Stomach smooth muscle (tissue), 2 donors: ENCODE results near the gene SIX2.

Experiments used
- H3K27ac ChIP-seq: one replicate; pipeline ENCODE4 v1.7.0; 2013; ENCODE audit warnings: mild to moderate bottlenecking, low read length, inconsistent platforms
- H3K27me3 ChIP-seq, 2 donors: one replicate each; pipeline ENCODE4 v1.7.0; 2013; ENCODE audit warnings: low read length in 2 of 2; ENCODE audit not compliant: insufficient read depth in 2 of 2, control insufficient read depth in 1 of 2
- H3K36me3 ChIP-seq, 2 donors: one replicate each; pipeline ENCODE4 v1.7.0; 2013; ENCODE audit warnings: low read length in 2 of 2; ENCODE audit not compliant: control insufficient read depth in 2 of 2, insufficient read depth in 2 of 2
- H3K4me1 ChIP-seq: one replicate; pipeline ENCODE4 v1.7.0; 2013; ENCODE audit warnings: low read length; ENCODE audit not compliant: control insufficient read depth, insufficient read depth
- H3K4me3 ChIP-seq, 2 donors: one replicate each; pipeline ENCODE4 v1.7.0; 2013; ENCODE audit warnings: low read length in 2 of 2
- H3K9ac ChIP-seq, 2 donors: one replicate each; pipeline ENCODE4 v1.7.0; 2013; ENCODE audit warnings: low read length in 2 of 2, mild to moderate bottlenecking in 1 of 2
- H3K9me3 ChIP-seq, 2 donors: one replicate each; pipeline ENCODE4 v1.7.0; 2013; ENCODE audit warnings: low read length in 2 of 2; ENCODE audit not compliant: control insufficient read depth in 2 of 2
- donor health status: healthy.
- donor health status: Pancreatic carcinoma.

The SIX2 gene

GRCh38 chr2:45009303-45009927 lies at the start of gene SIX2:
Gene SIX2 (minus strand): TSS chr2:45009452. CDS start chr2:45009110, 342 bp downstream.
- peaks cover 3% of the 10 kb centered on the region in 2 donors for H3K27me3 ChIP-seq

DNA sequence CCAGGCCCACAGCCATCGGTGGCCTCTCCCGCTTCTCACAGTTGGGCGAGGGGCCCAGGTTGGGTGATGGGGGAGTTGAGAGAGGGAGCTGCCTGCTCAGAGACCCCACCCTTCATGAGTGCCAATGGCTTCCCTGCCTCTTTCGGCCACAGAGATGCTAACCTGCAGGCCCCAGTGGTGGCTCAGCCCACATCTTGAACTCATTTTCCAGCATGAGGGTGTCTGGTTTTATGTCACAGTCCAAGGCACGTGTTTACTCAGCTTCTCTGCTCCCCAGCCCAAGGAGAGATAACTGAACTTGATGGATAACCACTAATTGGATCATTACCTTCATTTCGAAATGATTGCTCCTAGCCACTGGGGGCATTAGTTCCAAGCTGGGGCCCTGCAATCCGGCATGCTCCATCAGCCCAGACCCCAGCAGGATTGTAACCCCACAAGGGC lies 45.9 kb upstream of the SIX2 start:
- Histone ChIP-seq H3K9me3 (no peaks in the 10 kb centered on the region), H3K4me1 (no peaks in the 10 kb centered on the region), H3K27me3 (no peaks in the 10 kb centered on the region), H3K4me3 (no peak overlapping the region), H3K36me3 (no peaks in the 10 kb centered on the region), H3K9ac (no peak overlapping the region), H3K27ac (no peak overlapping the region)

More at GRCh38 chr2:45009303-45009927, at the start of gene SIX2:
- peak within 1 kb of the TSS; percentile 88 to 92 for H3K9ac ChIP-seq
- peak within 1 kb of the TSS; percentile 95 for H3K27ac ChIP-seq
- peaks cover 3 to 8% of the 10 kb centered on the region in 2 donors for H3K36me3 ChIP-seq
- peak within 1 kb of the TSS; percentile 93 to 97 for H3K4me3 ChIP-seq
- peaks cover 64% of the 10 kb centered on the region for H3K4me1 ChIP-seq
- H3K9me3 ChIP-seq, result no peaks in the 10 kb centered on the region

- Histone ChIP-seq H3K27ac (no peak overlapping the region), H3K4me3 (no peak overlapping the region), H3K4me1 (no peaks in the 10 kb centered on the region), H3K9ac (no peak overlapping the region), H3K27me3 (no peaks in the 10 kb centered on the region), H3K9me3 (no peaks in the 10 kb centered on the region), H3K36me3 (no peaks in the 10 kb centered on the region)
These were observed 44.7 kb upstream of the SIX2 start for GRCh38 chr2:45053966-45054365.

- no peaks in the 10 kb centered on the region for H3K27me3 ChIP-seq
- no peak overlapping the region for H3K27ac ChIP-seq
- no peaks in the 10 kb centered on the region for H3K36me3 ChIP-seq
- no peak overlapping the region for H3K9ac ChIP-seq
- H3K9me3 ChIP-seq, result no peaks in the 10 kb centered on the region
- no peaks in the 10 kb centered on the region for H3K4me1 ChIP-seq
- no peak overlapping the region for H3K4me3 ChIP-seq
These were observed 43.2 kb upstream of the SIX2 start for GRCh38 chr2:45052388-45052928.

- H3K4me3 ChIP-seq, result no peak overlapping the region
- H3K9me3 ChIP-seq, result no peaks in the 10 kb centered on the region
- no peak overlapping the region for H3K27ac ChIP-seq
- no peak overlapping the region for H3K9ac ChIP-seq
- no peaks in the 10 kb centered on the region for H3K27me3 ChIP-seq
- no peaks in the 10 kb centered on the region for H3K4me1 ChIP-seq
- H3K36me3 ChIP-seq, result no peaks in the 10 kb centered on the region
These were observed 40.5 kb upstream of the SIX2 start for GRCh38 chr2:45049569-45050336.

DNA sequence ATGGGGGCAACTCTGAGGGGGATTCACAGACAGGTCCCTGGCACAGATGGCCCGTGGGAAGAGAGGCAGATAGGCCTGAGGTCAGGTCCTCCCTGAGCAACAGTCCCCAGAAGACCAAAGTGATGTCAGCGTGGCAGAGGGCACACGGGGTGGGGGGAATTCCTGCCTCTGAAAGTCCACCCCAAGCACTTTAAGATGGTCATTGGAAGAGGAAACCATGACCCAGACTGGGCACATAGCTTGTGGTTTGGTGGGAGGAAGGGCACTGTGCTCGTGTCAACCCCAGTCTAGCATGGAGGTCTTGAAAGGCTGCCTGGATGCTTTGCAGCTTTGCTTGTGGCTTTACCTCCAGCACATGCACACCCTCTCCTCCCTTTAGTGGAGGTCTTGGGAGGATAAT lies 38.0 kb upstream of the SIX2 start:
- H3K4me1 ChIP-seq, result no peaks in the 10 kb centered on the region
- H3K27ac ChIP-seq, result no peak overlapping the region
- H3K4me3 ChIP-seq, result no peak overlapping the region
- no peaks in the 10 kb centered on the region for H3K27me3 ChIP-seq
- H3K9me3 ChIP-seq, result no peaks in the 10 kb centered on the region
- H3K36me3 ChIP-seq, result no peaks in the 10 kb centered on the region
- no peak overlapping the region for H3K9ac ChIP-seq

DNA sequence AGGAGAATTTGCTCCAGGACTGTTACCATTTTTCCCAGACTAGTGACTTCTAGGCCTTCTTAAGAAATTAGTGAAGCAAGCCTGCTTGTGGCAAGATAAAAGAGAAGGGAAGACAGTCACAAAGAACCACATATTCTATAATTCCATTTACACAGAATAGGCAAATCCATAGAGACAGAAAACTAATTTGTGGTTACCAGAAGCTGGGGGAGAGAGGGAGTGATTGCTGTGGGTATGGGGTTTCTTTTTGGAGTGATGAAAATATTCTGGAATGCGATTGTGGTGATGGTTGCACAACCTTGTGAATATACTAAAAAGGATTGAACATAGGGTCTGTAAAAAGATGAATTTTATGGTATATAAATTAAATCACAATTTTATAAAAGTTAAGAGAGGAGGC lies 37.5 kb upstream of the SIX2 start:
- Histone ChIP-seq H3K27me3 (peaks cover 0 to 2% of the 10 kb centered on the region in 2 donors), H3K27ac (no peak overlapping the region), H3K4me1 (no peaks in the 10 kb centered on the region), H3K4me3 (no peak overlapping the region), H3K36me3 (no peaks in the 10 kb centered on the region), H3K9me3 (no peaks in the 10 kb centered on the region), H3K9ac (no peak overlapping the region)

DNA sequence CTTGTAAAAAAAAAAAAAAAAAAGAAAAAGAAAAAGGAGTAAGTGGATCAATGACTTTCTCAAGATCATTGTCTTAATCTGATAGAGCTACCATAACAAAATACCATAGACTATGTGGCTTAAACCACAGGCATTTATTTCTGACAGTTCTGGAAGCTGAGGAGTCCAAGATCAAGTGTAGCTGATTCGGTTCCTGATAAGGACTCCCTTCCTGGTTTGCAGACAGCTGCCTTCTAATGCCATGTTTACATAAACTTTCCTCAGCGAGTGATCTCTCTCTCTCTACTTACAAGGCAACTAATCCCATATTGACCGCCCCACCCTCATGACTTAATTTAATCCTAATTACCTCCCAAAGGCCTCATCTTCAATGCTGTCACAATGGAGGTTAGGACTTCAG lies 36.5 kb upstream of the SIX2 start:
- Histone ChIP-seq H3K9me3 (no peaks in the 10 kb centered on the region), H3K27ac (no peak overlapping the region), H3K4me1 (no peaks in the 10 kb centered on the region), H3K9ac (no peak overlapping the region), H3K4me3 (no peak overlapping the region), H3K27me3 (peaks cover 0 to 2% of the 10 kb centered on the region in 2 donors), H3K36me3 (no peaks in the 10 kb centered on the region)

- no peak overlapping the region for H3K27ac ChIP-seq
- no peaks in the 10 kb centered on the region for H3K9me3 ChIP-seq
- H3K4me1 ChIP-seq, result no peaks in the 10 kb centered on the region
- H3K36me3 ChIP-seq, result no peaks in the 10 kb centered on the region
- H3K9ac ChIP-seq, result no peak overlapping the region
- peaks cover 0 to 2% of the 10 kb centered on the region in 2 donors for H3K27me3 ChIP-seq
- no peak overlapping the region for H3K4me3 ChIP-seq
These were observed 35.7 kb upstream of the SIX2 start for GRCh38 chr2:45044916-45045315.

- peaks cover 0 to 2% of the 10 kb centered on the region in 2 donors for H3K27me3 ChIP-seq
- H3K4me3 ChIP-seq, result no peak overlapping the region
- no peaks in the 10 kb centered on the region for H3K9me3 ChIP-seq
- no peaks in the 10 kb centered on the region for H3K4me1 ChIP-seq
- no peak overlapping the region for H3K27ac ChIP-seq
- H3K36me3 ChIP-seq, result no peaks in the 10 kb centered on the region
- H3K9ac ChIP-seq, result no peak overlapping the region
These were observed 33.9 kb upstream of the SIX2 start for GRCh38 chr2:45043174-45043573.

DNA sequence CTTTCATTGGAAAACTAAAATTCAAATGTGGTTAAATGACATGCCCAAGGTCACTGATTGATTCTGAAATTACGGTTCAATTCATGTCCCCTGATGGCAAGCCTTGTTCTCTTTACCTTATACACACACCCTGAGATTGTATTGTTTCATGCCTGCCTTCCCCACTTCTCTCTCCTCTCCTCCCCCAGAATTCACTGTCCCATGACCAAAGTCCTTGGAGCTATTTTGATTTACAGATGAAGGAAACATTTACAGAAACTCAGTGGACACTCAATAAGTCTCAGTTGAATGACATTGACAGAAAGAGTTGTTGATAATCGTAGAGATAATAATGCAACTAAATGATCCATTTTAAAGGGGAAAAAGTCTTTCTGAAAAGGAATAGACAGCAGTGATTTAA lies 33.1 kb upstream of the SIX2 start:
- H3K9ac ChIP-seq, result no peak overlapping the region
- no peak overlapping the region for H3K4me3 ChIP-seq
- H3K36me3 ChIP-seq, result no peaks in the 10 kb centered on the region
- H3K27ac ChIP-seq, result no peak overlapping the region
- H3K9me3 ChIP-seq, result no peaks in the 10 kb centered on the region
- no peaks in the 10 kb centered on the region for H3K4me1 ChIP-seq
- H3K27me3 ChIP-seq, result peaks cover 0 to 2% of the 10 kb centered on the region in 2 donors
